ENCODE measurements around the gene PIGT.

DNA sequence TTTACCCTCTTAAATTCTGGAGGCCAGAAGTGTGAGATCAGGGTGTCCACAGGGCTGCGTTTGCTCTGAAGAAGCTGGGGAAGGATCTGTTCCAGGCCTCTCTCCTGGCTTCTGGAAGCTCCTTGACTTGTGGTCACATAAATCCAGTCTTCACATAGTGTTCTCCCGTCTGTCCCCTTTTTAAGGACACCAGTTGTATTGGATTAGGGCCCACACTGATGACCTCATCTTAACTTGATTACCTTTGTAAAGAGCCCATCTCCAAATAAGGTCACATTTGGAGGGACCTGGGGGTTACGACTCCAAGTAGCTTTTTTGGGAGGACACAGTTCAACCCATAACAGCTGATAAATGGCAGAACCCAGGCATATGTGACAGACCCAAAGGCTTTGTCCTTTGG is 33.6 kb downstream of the PIGT start:
- TF ChIP-seq, protein P1, sequence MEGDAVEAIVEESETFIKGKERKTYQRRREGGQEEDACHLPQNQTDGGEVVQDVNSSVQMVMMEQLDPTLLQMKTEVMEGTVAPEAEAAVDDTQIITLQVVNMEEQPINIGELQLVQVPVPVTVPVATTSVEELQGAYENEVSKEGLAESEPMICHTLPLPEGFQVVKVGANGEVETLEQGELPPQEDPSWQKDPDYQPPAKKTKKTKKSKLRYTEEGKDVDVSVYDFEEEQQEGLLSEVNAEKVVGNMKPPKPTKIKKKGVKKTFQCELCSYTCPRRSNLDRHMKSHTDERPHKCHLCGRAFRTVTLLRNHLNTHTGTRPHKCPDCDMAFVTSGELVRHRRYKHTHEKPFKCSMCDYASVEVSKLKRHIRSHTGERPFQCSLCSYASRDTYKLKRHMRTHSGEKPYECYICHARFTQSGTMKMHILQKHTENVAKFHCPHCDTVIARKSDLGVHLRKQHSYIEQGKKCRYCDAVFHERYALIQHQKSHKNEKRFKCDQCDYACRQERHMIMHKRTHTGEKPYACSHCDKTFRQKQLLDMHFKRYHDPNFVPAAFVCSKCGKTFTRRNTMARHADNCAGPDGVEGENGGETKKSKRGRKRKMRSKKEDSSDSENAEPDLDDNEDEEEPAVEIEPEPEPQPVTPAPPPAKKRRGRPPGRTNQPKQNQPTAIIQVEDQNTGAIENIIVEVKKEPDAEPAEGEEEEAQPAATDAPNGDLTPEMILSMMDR (conservative IDR thresholded peaks at IDR 0.05; ENCODE audit: low read length) = no peak
- TF ChIP-seq EZH2phosphoT487 (IDR thresholded peaks at IDR 0.05; ENCODE audit: borderline replicate concordance, low read depth, low read length) = no peak
